MG63 (cell line): ENCODE measurements around the gene ESPNL. TPM values are rescaled to one million over a fixed set of nuclear protein-coding genes. Genes with fewer than 3 reads are reported as not detected.

ENCODE experiments used
- DNase-seq: peaks from one replicate; pipeline ENCODE4 v3.0.0-alpha.2; 2020
- H3K27me3 ChIP-seq: fragments of 250-450 bp; sonication (Bioruptor Pico); 2 replicates; pipeline ENCODE4 v1.5.1; 2020; ENCODE audit warnings: mild to moderate bottlenecking, moderate library complexity
- H3K36me3 ChIP-seq: fragments of 250-450 bp; sonication (Bioruptor Pico); 2 replicates; pipeline ENCODE4 v1.5.1; 2020; ENCODE audit warnings: mild to moderate bottlenecking, moderate library complexity
- H3K4me3 ChIP-seq: fragments of 250-450 bp; sonication (Bioruptor Pico); 2 replicates; pipeline ENCODE4 v1.5.1; 2020; ENCODE audit warnings: mild to moderate bottlenecking, moderate library complexity
- H3K9me3 ChIP-seq: fragments of 250-450 bp; sonication (Bioruptor Pico); 2 replicates; pipeline ENCODE4 v1.5.1; 2020; ENCODE audit warnings: mild to moderate bottlenecking, moderate library complexity
- total RNA-seq: library from RNA; depleted of rRNA; stranded (reverse); fragments of >200 nt; shearing (Covaris generic); gene quantifications from 2 replicates; pipeline ENCODE4 v1.2.3, GENCODE V29; 2014; ENCODE audit warnings: low replicate concordance

ESPNL gene
- total RNA-seq, 1 experiment from 2014 or later = 0.03 TPM

- Histone ChIP-seq H3K27me3 (no peaks in the 10 kb centered on the region), H3K9me3 (peaks cover 4% of the 10 kb centered on the region), H3K4me3 (no peak overlapping the region), H3K36me3 (no peaks in the 10 kb centered on the region)
- no peak for DNase-seq
These were observed 29.2 kb downstream of the ESPNL start for GRCh38 chr2:238129166-238130010.

- Histone ChIP-seq H3K4me3 (no peak overlapping the region), H3K9me3 (peaks cover 4% of the 10 kb centered on the region), H3K36me3 (no peaks in the 10 kb centered on the region), H3K27me3 (no peaks in the 10 kb centered on the region)
- DNase-seq = no peak
These were observed 30.1 kb downstream of the ESPNL start for GRCh38 chr2:238130111-238130695.

DNA sequence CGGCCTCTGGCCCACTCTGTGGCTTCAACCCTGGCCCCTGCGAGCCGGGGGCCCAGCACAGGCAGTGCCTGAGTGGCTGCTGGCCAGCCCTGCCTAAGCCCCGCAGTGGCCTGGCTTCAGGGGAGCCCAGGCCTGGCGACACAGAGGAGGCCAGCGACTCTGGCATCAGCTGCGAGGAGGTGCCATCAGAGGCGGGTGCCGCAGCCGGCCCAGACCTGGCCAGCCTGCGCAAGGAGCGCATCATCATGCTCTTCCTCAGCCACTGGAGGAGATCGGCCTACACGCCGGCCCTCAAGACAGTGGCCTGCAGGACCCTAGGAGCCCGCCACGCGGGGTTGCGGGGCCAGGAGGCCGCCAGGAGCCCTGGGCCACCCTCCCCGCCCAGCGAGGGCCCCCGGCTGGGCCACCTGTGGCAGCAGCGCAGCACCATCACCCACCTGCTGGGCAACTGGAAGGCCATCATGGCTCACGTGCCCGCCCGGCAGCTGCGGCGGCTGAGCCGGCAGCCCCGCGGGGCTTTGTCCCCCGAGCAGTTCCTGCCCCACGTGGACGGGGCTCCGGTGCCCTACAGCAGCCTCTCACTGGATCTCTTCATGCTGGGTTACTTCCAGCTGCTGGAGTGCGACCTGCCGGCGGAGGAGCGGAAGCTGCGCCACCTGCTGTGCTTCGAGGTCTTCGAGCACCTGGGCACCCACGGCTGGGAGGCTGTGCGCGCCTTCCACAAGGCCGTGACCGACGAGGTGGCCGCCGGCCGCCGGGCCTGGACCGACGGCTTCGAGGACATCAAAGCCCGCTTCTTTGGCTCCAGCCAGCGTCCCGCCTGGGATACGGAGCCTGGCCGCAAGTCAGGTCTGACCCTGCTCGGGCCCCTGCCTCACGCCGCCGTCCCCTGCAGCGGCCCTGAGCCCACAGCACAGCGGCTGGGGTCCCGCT, 30.8 kb downstream of the ESPNL start:
- Histone ChIP-seq H3K9me3 (peaks cover 4% of the 10 kb centered on the region), H3K36me3 (no peaks in the 10 kb centered on the region), H3K27me3 (no peaks in the 10 kb centered on the region), H3K4me3 (no peak overlapping the region)
- DNase-seq = no peak

DNA sequence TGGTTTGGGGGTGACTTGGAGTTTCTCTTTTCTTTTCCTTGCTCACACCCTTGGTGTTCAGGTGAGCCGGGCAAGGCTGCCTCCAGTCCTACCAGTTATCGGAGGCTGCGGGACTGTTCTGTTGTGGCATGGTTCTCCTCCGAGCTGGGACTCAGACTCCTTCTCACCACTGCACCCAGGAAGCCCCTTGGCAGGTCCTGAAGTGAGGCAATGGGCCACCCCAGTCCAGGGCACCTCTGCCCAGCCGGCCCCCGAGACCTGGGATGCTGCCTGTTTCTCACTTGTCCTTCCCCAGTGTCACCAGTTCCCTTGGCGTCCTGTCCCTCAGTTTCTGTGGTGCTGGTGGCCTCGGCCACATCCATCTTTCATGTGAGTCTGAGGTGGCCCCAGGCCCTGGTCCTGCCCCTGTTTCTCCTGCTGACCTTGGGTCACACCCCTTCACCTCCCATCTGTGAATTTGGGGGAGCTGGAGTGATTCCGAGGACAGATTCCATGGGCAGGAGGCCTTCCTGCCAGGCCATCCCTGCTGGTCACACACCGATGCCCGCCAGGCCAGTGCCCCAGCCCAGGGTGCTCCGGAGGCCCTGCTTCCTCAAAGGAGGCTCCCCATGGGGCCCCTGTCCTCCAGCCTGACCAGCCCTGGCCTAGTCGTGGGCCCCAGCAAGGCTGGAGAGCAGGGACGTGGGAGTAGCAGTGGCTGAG, 31.8 kb downstream of the ESPNL start:
- no peaks in the 10 kb centered on the region for H3K9me3 ChIP-seq
- H3K36me3 ChIP-seq = no peaks in the 10 kb centered on the region
- DNase-seq = no peak
- no peaks in the 10 kb centered on the region for H3K27me3 ChIP-seq
- no peak overlapping the region for H3K4me3 ChIP-seq

DNA sequence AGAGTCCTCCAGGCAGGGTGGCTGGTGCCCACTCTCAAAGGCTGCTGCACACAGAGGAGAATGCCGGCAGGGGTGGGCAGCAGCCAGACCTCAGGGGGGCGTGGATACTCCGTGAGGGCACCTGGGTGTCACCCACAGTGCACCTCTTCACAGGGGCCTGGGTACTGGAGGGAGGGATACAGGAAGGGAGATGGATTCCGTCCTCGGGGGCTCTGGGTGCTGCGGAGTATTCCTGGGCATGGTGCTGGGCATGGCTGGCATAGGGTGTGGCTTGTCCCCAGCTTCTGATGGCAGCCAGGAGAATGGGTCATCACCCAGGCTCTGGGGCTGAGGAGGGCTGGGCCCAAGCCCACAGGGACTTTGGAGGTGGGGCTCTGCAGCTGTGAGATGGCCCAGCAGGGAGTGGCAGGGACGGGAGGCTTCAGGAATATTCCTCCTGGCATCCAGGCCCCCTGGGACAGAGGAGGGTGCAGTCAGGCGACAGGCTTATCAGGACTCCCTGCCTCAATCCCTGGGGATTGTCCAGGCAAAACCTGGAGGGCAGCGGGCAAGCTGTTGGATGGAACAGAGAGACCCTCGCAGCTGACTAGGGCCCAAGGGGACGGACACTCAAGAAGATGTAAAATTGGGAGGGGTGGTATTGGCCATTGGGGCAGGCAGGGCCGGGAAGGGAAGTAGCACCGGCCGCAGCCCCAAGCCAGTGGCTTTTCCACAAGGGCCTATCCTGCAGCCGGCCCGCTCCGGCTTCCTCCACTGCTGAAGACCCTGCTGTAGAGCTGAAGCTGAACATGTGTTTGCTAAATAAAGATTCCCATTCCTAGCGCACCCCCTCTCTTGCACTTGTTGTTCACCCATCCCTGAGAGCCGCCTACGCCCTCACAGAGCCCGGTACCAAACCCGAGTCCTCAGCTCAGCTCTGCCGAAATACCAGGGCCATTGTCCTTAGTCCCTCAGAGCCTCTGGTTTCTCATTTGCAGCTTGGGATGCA, 32.6 kb downstream of the ESPNL start:
- H3K9me3 ChIP-seq = no peaks in the 10 kb centered on the region
- no peak for DNase-seq
- H3K4me3 ChIP-seq = no peak overlapping the region
- no peaks in the 10 kb centered on the region for H3K36me3 ChIP-seq
- H3K27me3 ChIP-seq = no peaks in the 10 kb centered on the region

DNA sequence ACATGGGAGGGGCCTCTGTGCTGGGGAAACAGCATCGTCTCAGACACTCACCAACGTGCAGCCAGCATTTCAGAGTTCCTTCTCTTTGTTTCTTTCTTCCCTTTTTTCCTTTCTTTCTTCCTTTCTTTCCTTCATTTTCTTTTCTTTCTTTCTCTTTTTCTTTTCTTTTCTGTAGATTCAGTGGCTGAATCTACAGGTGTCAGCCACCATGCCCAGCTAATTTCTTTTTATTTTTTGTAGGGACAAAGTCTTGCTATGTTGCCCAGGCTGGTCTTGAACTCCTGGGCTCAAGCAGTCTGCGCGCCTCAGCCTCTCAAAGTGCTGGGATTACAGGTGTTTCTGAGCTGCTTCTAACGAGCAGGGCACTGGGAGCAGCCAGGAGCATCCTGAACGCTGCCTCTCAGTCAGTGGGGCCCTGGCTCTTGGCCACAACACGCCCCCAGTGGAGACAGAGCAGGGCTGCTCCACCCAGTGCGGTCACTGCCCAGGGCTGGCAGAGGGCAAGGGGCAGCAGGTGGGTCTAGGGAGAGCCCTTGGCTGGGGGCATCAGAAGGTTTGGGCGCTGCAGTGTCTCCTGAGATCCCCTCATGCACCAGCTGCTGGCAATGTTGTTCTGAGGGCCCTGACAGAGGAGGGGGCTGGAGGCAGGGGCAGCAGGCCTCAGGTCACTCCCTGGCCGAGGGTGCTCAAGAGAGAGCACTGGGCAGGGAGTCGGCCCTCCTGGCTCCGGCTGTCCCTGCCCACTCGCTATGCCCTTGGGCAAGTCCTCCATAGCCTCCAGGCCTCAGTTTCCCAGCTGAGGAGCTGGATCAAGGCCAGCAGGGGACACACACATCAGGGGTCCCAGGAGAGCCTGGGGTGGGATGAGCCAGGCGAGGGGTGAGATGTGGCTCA, 33.6 kb downstream of the ESPNL start:
- Histone ChIP-seq H3K4me3 (no peak overlapping the region), H3K27me3 (no peaks in the 10 kb centered on the region), H3K9me3 (no peaks in the 10 kb centered on the region), H3K36me3 (no peaks in the 10 kb centered on the region)
- no peak for DNase-seq

- Histone ChIP-seq H3K4me3 (no peak overlapping the region), H3K36me3 (no peaks in the 10 kb centered on the region), H3K9me3 (no peaks in the 10 kb centered on the region), H3K27me3 (no peaks in the 10 kb centered on the region)
- DNase-seq = no peak
These were observed 34.2 kb downstream of the ESPNL start for GRCh38 chr2:238134393-238134785.

GRCh38 chr2:238135601-238136150, 35.5 kb downstream of the ESPNL start:
- H3K36me3 ChIP-seq = no peaks in the 10 kb centered on the region
- H3K4me3 ChIP-seq = no peak overlapping the region
- H3K27me3 ChIP-seq = no peaks in the 10 kb centered on the region
- DNase-seq = no peak
- H3K9me3 ChIP-seq = no peaks in the 10 kb centered on the region

- no peak overlapping the region for H3K4me3 ChIP-seq
- peak; percentile 73 for DNase-seq
- H3K9me3 ChIP-seq = no peaks in the 10 kb centered on the region
- H3K36me3 ChIP-seq = no peaks in the 10 kb centered on the region
- no peaks in the 10 kb centered on the region for H3K27me3 ChIP-seq
These were observed 36.8 kb downstream of the ESPNL start for GRCh38 chr2:238136820-238137537.

DNA sequence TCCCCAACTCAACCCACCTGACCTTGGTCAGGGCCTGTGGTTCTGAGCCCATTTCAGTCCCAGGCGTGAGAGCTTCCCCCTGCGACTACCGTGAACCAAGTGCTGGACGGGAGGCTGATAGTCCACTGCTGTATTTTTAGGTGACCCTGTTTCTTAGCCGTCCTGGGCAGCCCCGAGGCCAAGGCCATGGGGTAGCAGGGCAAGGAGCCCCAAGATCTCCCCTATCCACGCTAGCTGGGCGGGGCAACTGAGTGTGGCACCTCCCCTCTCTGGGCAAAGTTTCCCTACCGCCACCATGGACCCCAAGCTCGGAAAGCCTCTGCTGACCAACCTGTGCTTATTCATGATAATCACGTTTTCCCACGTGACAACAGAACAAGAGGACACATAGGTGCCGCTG, 37.7 kb downstream of the ESPNL start:
- no peaks in the 10 kb centered on the region for H3K27me3 ChIP-seq
- no peak for DNase-seq
- no peaks in the 10 kb centered on the region for H3K36me3 ChIP-seq
- H3K4me3 ChIP-seq = no peak overlapping the region
- no peaks in the 10 kb centered on the region for H3K9me3 ChIP-seq

DNA sequence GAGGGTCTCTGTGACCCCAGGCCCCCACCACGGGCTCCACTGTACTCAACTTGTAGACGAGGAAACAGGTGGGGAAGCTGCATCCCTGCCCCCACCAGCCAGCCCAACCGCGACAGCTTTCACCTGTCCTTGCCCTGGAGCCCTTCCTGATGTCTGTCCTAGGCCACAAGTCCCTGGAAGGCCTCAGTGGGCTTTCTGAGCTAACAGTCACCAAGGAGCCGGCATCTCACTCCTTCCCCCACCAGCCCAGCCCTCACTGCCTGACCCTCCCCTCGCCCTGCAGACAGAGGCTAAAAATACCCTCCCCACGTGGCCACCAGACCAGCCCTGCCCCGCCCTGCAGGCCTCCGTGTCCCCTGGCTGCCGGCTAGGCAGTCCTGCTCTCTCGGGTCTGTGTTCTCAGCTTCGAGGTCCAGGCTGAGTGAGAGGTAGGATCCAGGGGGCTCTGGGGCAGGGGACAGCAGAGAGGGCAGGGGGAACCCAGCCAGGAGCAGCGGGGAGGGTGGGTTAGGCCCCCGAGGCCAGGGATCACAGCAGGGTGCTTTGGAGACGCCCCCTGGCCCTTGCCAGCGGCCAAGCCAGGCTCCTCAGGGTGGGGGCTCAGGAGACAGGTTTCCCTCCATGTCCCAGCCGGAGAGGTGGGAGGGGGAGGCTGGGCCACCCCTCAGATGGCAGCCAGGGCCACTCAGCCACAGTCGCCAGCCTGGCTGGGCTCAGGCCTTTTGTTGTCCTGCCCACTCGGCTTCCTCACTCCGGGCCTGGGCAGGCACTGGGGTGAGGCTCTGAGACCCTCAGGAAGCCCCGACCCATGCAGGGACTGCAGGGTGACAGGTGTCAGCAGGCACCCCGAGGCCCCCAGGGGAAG, 38.4 kb downstream of the ESPNL start, which contains the start of gene KLHL30:
Gene KLHL30, plus strand, starts transcription at position 338 of the 865 bp plus-strand sequence. CDS start 2,087 bp downstream, outside the sequence.
- H3K36me3 ChIP-seq = no peaks in the 10 kb centered on the region
- no peaks in the 10 kb centered on the region for H3K27me3 ChIP-seq

DNA sequence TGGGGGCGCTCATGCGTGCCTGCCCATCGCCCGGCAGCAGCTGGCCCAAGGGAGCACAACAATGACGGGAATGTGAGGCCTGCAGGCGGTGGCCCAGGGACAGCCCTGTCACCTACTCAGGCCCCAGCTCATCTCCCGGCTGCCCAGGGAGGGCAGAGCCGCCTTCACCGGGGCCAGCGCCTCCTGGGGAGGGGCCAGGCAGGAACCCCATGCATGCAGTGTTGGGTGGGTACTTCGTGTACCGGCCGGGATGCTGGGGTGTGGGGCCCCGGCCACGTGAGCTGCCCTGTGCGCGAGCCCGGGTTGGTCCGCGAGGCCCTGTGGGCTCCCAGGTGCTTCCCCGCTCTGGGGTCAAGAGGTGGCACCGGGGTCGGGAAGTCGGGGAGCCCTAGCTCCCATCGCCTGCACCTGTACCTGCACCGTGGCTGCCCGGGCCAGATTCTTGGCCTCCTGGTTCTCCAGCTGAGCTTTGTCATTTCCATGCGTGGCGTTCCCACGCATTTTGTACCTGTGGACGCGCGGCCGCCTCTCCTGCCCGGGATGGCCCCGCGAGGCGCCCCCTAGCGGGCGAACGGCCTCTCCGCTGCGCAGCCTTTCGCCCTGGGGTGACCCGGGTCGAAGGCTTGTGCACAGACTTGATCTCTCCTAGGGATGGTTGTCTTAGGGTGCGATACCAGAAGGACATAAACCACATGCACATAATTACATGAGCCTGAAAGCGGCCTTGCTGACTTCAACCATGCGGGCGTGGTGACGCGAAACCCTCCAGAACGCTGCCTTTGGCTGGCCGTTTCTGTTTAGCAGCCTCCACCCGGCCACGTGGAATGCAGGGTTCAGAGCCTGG, 39.3 kb downstream of the ESPNL start:
- Histone ChIP-seq H3K27me3 (no peaks in the 10 kb centered on the region), H3K9me3 (no peaks in the 10 kb centered on the region), H3K4me3 (no peak overlapping the region), H3K36me3 (no peaks in the 10 kb centered on the region)
- no peak for DNase-seq

More for the DNA sequence above, 38.4 kb downstream of the ESPNL start, which contains the start of gene KLHL30:
- Histone ChIP-seq H3K9me3 (no peaks in the 10 kb centered on the region), H3K4me3 (no peak within 1 kb of the TSS)
- no peak for DNase-seq
